NCI-H82 treated with DMSO at 0.1 percent for 48 hours (cell line): ENCODE data around the gene UNKL.

ENCODE experiments used
- DNase-seq: peaks from one replicate; lab custom pipeline; 2025; ENCODE audit not compliant: unreplicated experiment; lab: John Stamatoyannopoulos, UW

Gene UNKL

GRCh38 chr16:1431497-1432270, 17.2 kb upstream of the UNKL start:
- DNase-seq, result no peak

GRCh38 chr16:1430759-1431496, 16.4 kb upstream of the UNKL start, which contains the start of gene PERCC1:
TSS of gene PERCC1 (plus strand) at chr16:1431078. CDS start at chr16:1432594, 1,516 bp downstream.
- DNase-seq, result no peak

GRCh38 chr16:1430214-1430758, 15.8 kb upstream of the UNKL start:
- DNase-seq, result no peak

- DNase-seq, result no peak
Observed at GRCh38 chr16:1429631-1430030, 15.1 kb upstream of the UNKL start.

- DNase-seq, result no peak
Observed at GRCh38 chr16:1429012-1429411, 14.5 kb upstream of the UNKL start.

GRCh38 chr16:1428511-1428910, 14.0 kb upstream of the UNKL start:
- no peak for DNase-seq

- DNase-seq, result no peak
Observed at GRCh38 chr16:1427473-1428461, 13.3 kb upstream of the UNKL start.

GRCh38 chr16:1426734-1427471, 12.4 kb upstream of the UNKL start:
- DNase-seq, result no peak

- DNase-seq, result no peak
Observed at GRCh38 chr16:1425616-1426370, 11.3 kb upstream of the UNKL start.

- no peak for DNase-seq
Observed at GRCh38 chr16:1424028-1424427, 9.5 kb upstream of the UNKL start.

GRCh38 chr16:1422076-1422475, 7.6 kb upstream of the UNKL start:
- DNase-seq, result no peak

- DNase-seq, result no peak
Observed at GRCh38 chr16:1420111-1420539, 5.6 kb upstream of the UNKL start.

- no peak for DNase-seq
Observed at GRCh38 chr16:1416521-1416941, 2.0 kb upstream of the UNKL start.

GRCh38 chr16:1413684-1414531, 596 bp downstream of the UNKL start:
- DNase-seq, result peak; percentile 27

- no peak for DNase-seq
Observed at GRCh38 chr16:1412847-1413246, 1.7 kb downstream of the UNKL start.

GRCh38 chr16:1408171-1408837, 6.2 kb downstream of the UNKL start:
- DNase-seq, result peak; percentile 66

- no peak for DNase-seq
Observed at GRCh38 chr16:1407753-1408152, 6.8 kb downstream of the UNKL start.

GRCh38 chr16:1403733-1404132, 10.8 kb downstream of the UNKL start:
- no peak for DNase-seq
